ENCODE measurements around the gene SLC22A31. TPM values are rescaled to one million over a fixed set of nuclear protein-coding genes. Genes with fewer than 3 reads are reported as not detected.

SLC22A31 gene
- total RNA-seq, 5 donors from 2014 or later (not counting 1 experiment from before 2014, with no cell fraction given), result 0.49 to 2.7 (median 1.3) TPM

- no peak overlapping the region for H3K27ac ChIP-seq (ENCODE audit: low read length)
- ChIA-PET CTCF (interaction anchor here in 1 of 2 donors (0.8 kb wide), 1 partner anchor 221 kb away, joined by 10 read pairs; no protein-coding TSS in a partner anchor), POLR2A (no interaction called here)
- H3K36me3 ChIP-seq (ENCODE audit: control insufficient read depth in 2 of 2, extremely low read depth in 1 of 2, insufficient read depth in 1 of 2, low read length in 1 of 2), result no peaks in the 10 kb centered on the region
- no peak for DNase-seq
- H3K4me1 ChIP-seq (ENCODE audit: control insufficient read depth in 1 of 2, extremely low read depth in 1 of 2, insufficient read depth in 2 of 2, low read length in 2 of 2), result peaks cover 3 to 17% of the 10 kb centered on the region in 2 experiments
- peaks cover 0 to 39% of the 10 kb centered on the region in 2 experiments for H3K27me3 ChIP-seq (replicated peaks in 1 of 2; ENCODE audit: control insufficient read depth in 2 of 2, extremely low read depth in 1 of 2, insufficient read depth in 2 of 2, low read length in 1 of 2)
- Mint-ChIP-seq H3K27ac (no peak overlapping the region), H3K27me3 (peaks cover 0 to 5% of the 10 kb centered on the region in 2 donors), H3K4me3 (no peak overlapping the region), H3K36me3 (no peaks in the 10 kb centered on the region), H3K4me1 (peaks cover 0 to 5% (median 0%) of the 10 kb centered on the region in 3 donors), H3K9me3 (no peaks in the 10 kb centered on the region)
- WGBS (ENCODE audit: insufficient coverage), result 85% methylated on average over 10 of the region's 20 CpGs
- ATAC-seq (replicated peaks in 1 of 4), result no peak
- no peak overlapping the region for H3K4me3 ChIP-seq (ENCODE audit: control insufficient read depth in 1 of 2, extremely low read depth in 1 of 2, low read length in 1 of 2)
- H3K9me3 ChIP-seq, result no peaks in the 10 kb centered on the region
These were observed 35.3 kb downstream of the SLC22A31 start for GRCh38 chr16:89164847-89165680.

DNA sequence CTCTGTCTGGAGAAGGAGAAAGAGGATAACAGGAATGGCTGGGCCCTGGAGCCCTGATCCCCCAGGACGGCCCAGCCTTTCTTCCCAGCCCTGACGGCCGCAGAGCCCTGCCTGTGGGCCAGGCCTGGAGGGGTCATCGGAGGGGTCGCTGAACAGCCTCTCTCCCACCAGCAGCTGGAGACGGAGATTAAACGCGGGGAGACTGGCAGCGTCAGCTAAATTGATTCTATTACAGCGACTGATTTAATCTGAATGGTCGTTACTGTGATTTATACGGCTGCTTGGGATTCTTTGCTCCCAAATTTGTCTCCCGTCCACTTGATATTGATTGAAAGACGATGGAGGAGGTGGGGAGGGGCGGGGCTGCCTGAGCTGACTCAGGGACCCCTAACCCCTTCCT, 35.9 kb downstream of the SLC22A31 start:
- ATAC-seq (replicated peaks in 1 of 4), result no peak
- H3K4me1 Mint-ChIP-seq, result peaks cover 0 to 5% (median 0%) of the 10 kb centered on the region in 3 donors
- H3K4me3 ChIP-seq (ENCODE audit: control insufficient read depth in 1 of 2, extremely low read depth in 1 of 2, low read length in 1 of 2), result no peak overlapping the region
- H3K4me3 Mint-ChIP-seq, result no peak overlapping the region
- H3K36me3 ChIP-seq (ENCODE audit: control insufficient read depth in 2 of 2, extremely low read depth in 1 of 2, insufficient read depth in 1 of 2, low read length in 1 of 2), result no peaks in the 10 kb centered on the region
- peaks cover 0 to 5% of the 10 kb centered on the region in 2 donors for H3K27me3 Mint-ChIP-seq
- peaks cover 0 to 33% of the 10 kb centered on the region in 2 experiments for H3K27me3 ChIP-seq (replicated peaks in 1 of 2; ENCODE audit: control insufficient read depth in 2 of 2, extremely low read depth in 1 of 2, insufficient read depth in 2 of 2, low read length in 1 of 2)
- H3K9me3 Mint-ChIP-seq, result no peaks in the 10 kb centered on the region
- H3K4me1 ChIP-seq (ENCODE audit: control insufficient read depth in 1 of 2, extremely low read depth in 1 of 2, insufficient read depth in 2 of 2, low read length in 2 of 2), result peaks cover 3 to 12% of the 10 kb centered on the region in 2 experiments
- no peaks in the 10 kb centered on the region for H3K9me3 ChIP-seq
- CTCF ChIA-PET, result interaction anchor here in 1 of 2 donors (0.8 kb wide), 1 partner anchor 220 kb away, joined by 10 read pairs; no protein-coding TSS in a partner anchor
- 93% methylated on average over 13 of the region's 15 CpGs for WGBS (ENCODE audit: insufficient coverage)
- POLR2A ChIA-PET, result no interaction called here
- no peak overlapping the region for H3K27ac ChIP-seq (ENCODE audit: low read length)
- no peak for DNase-seq
- no peaks in the 10 kb centered on the region for H3K36me3 Mint-ChIP-seq
- H3K27ac Mint-ChIP-seq, result no peak overlapping the region

DNA sequence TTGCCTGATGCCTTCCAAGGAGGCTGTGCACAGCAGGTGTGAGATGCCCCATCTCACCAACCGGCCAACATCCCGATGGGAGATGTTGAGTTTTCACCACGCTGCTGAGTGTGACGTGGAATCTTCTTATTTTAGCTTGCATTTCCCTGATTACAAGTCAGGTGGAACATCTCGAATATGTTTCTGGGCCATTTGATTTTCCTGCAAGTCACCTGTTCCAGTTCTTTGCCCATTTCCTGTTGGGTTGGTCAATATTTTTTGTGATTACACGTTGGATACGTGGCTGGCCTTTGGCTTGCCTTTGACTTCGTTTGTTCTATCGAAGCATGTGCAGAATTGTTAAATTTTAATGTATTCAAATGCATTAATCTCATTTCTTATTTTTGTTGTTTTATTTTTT, 37.0 kb downstream of the SLC22A31 start:
- 92% methylated on average over 4 of the region's 9 CpGs for WGBS (ENCODE audit: insufficient coverage)
- H3K4me1 ChIP-seq (ENCODE audit: control insufficient read depth in 1 of 2, extremely low read depth in 1 of 2, insufficient read depth in 2 of 2, low read length in 2 of 2), result peaks cover 3 to 18% of the 10 kb centered on the region in 2 experiments
- H3K36me3 ChIP-seq (ENCODE audit: control insufficient read depth in 2 of 2, extremely low read depth in 1 of 2, insufficient read depth in 1 of 2, low read length in 1 of 2), result no peaks in the 10 kb centered on the region
- CTCF ChIA-PET, result no interaction called here
- no peak overlapping the region for H3K27ac ChIP-seq (ENCODE audit: low read length)
- Mint-ChIP-seq H3K9me3 (no peaks in the 10 kb centered on the region), H3K27me3 (peaks cover 0 to 3% of the 10 kb centered on the region in 2 donors), H3K36me3 (no peaks in the 10 kb centered on the region), H3K27ac (no peak overlapping the region), H3K4me1 (peaks cover 0 to 5% (median 0%) of the 10 kb centered on the region in 3 donors), H3K4me3 (no peak overlapping the region)
- DNase-seq (no peak), ATAC-seq (replicated peaks in 1 of 4) (no peak)
- H3K4me3 ChIP-seq (ENCODE audit: control insufficient read depth in 1 of 2, extremely low read depth in 1 of 2, low read length in 1 of 2), result no peak overlapping the region
- H3K27me3 ChIP-seq (replicated peaks in 1 of 2; ENCODE audit: control insufficient read depth in 2 of 2, extremely low read depth in 1 of 2, insufficient read depth in 2 of 2, low read length in 1 of 2), result peaks cover 0 to 22% of the 10 kb centered on the region in 2 experiments
- no peaks in the 10 kb centered on the region for H3K9me3 ChIP-seq
- POLR2A ChIA-PET, result no interaction called here

DNA sequence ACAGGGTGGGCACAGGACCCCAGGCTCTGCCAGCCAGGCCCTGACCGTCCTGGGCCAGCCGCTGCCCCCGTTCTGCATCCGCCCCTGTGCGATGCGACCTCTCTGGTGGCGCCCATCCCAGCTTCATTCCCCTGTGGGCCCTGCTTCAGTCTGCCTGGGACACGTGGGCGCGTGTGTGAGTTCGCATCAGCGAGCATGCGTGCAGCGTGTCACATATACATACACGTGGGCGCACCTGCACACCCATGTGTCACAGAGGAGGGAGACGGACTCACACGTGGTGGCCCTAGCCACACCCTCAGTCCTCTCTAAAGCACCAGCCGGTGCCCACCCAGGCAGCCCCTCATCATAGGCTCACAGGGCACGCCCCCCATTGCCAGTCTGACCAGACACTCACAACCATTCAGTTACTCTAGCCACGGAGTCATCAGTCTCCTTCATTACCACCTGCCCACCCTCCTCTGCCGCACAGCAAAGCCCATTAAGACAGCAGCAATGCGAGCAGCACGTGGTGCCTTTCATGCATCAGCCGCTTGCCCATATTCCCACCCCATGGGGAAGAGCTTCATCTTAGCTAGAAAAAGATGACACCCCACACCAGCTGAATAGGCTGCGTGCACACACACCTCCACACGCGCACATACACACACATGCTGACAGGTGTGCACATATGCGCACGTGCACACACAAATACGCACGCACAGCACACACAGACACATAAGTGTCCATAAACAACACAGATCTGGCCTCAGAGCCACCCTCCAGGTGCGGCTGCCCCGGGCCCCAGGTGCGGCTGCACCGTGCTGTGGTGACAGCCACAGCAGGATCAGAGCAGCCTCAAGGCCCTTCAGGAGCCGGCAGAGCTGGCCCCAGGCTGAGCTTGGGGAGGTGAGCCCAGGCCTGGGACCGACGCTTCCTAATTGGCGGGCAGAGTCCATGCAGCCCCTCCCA, 38.3 kb downstream of the SLC22A31 start:
- ATAC-seq (replicated peaks in 1 of 4), result peak in 1 of 4 experiments; percentile 12
- peaks cover under 1 to 8% of the 10 kb centered on the region in 2 experiments for H3K4me1 ChIP-seq (ENCODE audit: control insufficient read depth in 1 of 2, extremely low read depth in 1 of 2, insufficient read depth in 2 of 2, low read length in 2 of 2)
- no peak for DNase-seq
- Mint-ChIP-seq H3K9me3 (no peaks in the 10 kb centered on the region), H3K27me3 (peaks cover 0 to 3% of the 10 kb centered on the region in 2 donors), H3K4me3 (no peak overlapping the region), H3K36me3 (no peaks in the 10 kb centered on the region), H3K4me1 (peaks cover 0 to 3% (median 0%) of the 10 kb centered on the region in 3 donors), H3K27ac (no peak overlapping the region)
- ChIA-PET CTCF (no interaction called here), POLR2A (no interaction called here)
- peaks cover 0 to 9% of the 10 kb centered on the region in 2 experiments for H3K27me3 ChIP-seq (replicated peaks in 1 of 2; ENCODE audit: control insufficient read depth in 2 of 2, extremely low read depth in 1 of 2, insufficient read depth in 2 of 2, low read length in 1 of 2)
- H3K36me3 ChIP-seq (ENCODE audit: control insufficient read depth in 2 of 2, extremely low read depth in 1 of 2, insufficient read depth in 1 of 2, low read length in 1 of 2), result no peaks in the 10 kb centered on the region
- 84% methylated on average over 36 of the region's 40 CpGs for WGBS (ENCODE audit: insufficient coverage)
- no peak overlapping the region for H3K4me3 ChIP-seq (ENCODE audit: control insufficient read depth in 1 of 2, extremely low read depth in 1 of 2, low read length in 1 of 2)
- no peaks in the 10 kb centered on the region for H3K9me3 ChIP-seq
- H3K27ac ChIP-seq (ENCODE audit: low read length), result no peak overlapping the region

GRCh38 chr16:89160977-89161701, 39.2 kb downstream of the SLC22A31 start:
- DNase-seq (no peak), ATAC-seq (replicated peaks in 1 of 4) (no peak)
- no peak overlapping the region for H3K4me3 Mint-ChIP-seq
- H3K27ac ChIP-seq (ENCODE audit: low read length), result no peak overlapping the region
- peaks cover 0 to 3% (median 0%) of the 10 kb centered on the region in 3 donors for H3K4me1 Mint-ChIP-seq
- H3K4me1 ChIP-seq (ENCODE audit: control insufficient read depth in 1 of 2, extremely low read depth in 1 of 2, insufficient read depth in 2 of 2, low read length in 2 of 2), result peaks cover 0 to 9% of the 10 kb centered on the region in 2 experiments
- H3K27me3 Mint-ChIP-seq, result peaks cover 0 to 3% of the 10 kb centered on the region in 2 donors
- H3K27ac Mint-ChIP-seq, result no peak overlapping the region
- no peaks in the 10 kb centered on the region for H3K36me3 Mint-ChIP-seq
- CTCF ChIA-PET, result no interaction called here
- H3K9me3 ChIP-seq, result no peaks in the 10 kb centered on the region
- POLR2A ChIA-PET, result no interaction called here
- H3K9me3 Mint-ChIP-seq, result no peaks in the 10 kb centered on the region
- no peak overlapping the region for H3K4me3 ChIP-seq (ENCODE audit: control insufficient read depth in 1 of 2, extremely low read depth in 1 of 2, low read length in 1 of 2)
- peaks cover 0 to 4% of the 10 kb centered on the region in 2 experiments for H3K27me3 ChIP-seq (replicated peaks in 1 of 2; ENCODE audit: control insufficient read depth in 2 of 2, extremely low read depth in 1 of 2, insufficient read depth in 2 of 2, low read length in 1 of 2)
- whole genome bisulfite sequencing (ENCODE audit: insufficient coverage), result 89% methylated on average over 25 of the region's 29 CpGs
- H3K36me3 ChIP-seq (ENCODE audit: control insufficient read depth in 2 of 2, extremely low read depth in 1 of 2, insufficient read depth in 1 of 2, low read length in 1 of 2), result no peaks in the 10 kb centered on the region
